K562 (cell line): ENCODE results near the gene NKAIN1. TPM values are rescaled to one million over a fixed set of nuclear protein-coding genes. Genes with fewer than 3 reads are reported as not detected.

Experiments used
- ATAC-seq: fragments of 200-7000 bp; cut with Tn5 transposase; 3 replicates; pipeline ENCODE4 v1.9.1; 2020; ENCODE audit warnings: moderate library complexity
- BruUV-seq: library from RNA; stranded (reverse); fragments of 400-500 nt; replicated peaks from 2 replicates; lab custom pipeline; 2021; lab: Mats Ljungman, UMichigan
- CTCF ChIA-PET: fragments of 300-600 bp; formaldehyde crosslinking; extraction: SDS; loops from one replicate; lab custom pipeline; 2021; ENCODE audit warnings: low intra/inter-chr PET ratio; lab: Yijun Ruan, JAX
- POLR2A ChIA-PET: fragments of 300-600, 350-650 bp; sonication (Branson Sonifier 250); formaldehyde crosslinking; extraction: SDS; loops from one replicate; lab custom pipeline; 2021; ENCODE audit warnings: antibody characterized with exemption, inconsistent platforms; lab: Yijun Ruan, JAX
- DNase-seq, 4 experiments: peaks; one replicate each; pipeline versions ENCODE4 v3.0.0 to v3.0.0-alpha.2; 2011 to 2018; ENCODE audit warnings: low spot score in 3 of 4, mixed read lengths in 3 of 4; ENCODE audit errors: extremely low read depth in 1 of 4
- FAIRE-seq: peaks from 2 replicates; lab custom pipeline; 2011; peaks lifted over from hg19 to GRCh38; lab: Jason Lieb, UNC
- H2AFZ ChIP-seq: 2 replicates; pipeline ENCODE4 v1.6.0; 2011; ENCODE audit warnings: low read depth, low read length, control low read depth, inconsistent platforms
- H3K27ac ChIP-seq: fragments of 200-600 bp; 3 replicates; pipeline ENCODE4 v1.8.0; 2011; ENCODE audit warnings: low read depth, mild to moderate bottlenecking, control low read depth, inconsistent platforms, low read length, moderate library complexity, mixed read lengths; ENCODE audit errors: extremely low read depth
- H3K27me3 ChIP-seq, 2 experiments: fragments of 300-600 bp in 1 of 2; 2 replicates in 1 of 2; 3 replicates in 1 of 2; pipeline versions ENCODE4 v1.6.0 to v1.8.0; 2011; ENCODE audit warnings: inconsistent platforms in 2 of 2, low read length in 2 of 2, mild to moderate bottlenecking in 1 of 2, mixed read lengths in 1 of 2, moderate library complexity in 1 of 2; ENCODE audit not compliant: control insufficient read depth in 2 of 2, insufficient read depth in 2 of 2
- H3K36me3 ChIP-seq: fragments of 300-600 bp; 3 replicates; pipeline ENCODE4 v1.8.0; 2011; ENCODE audit warnings: mild to moderate bottlenecking, low read length, inconsistent platforms; ENCODE audit not compliant: control insufficient read depth, insufficient read depth
- H3K4me1 ChIP-seq, 2 experiments: fragments of 200-600 bp in 1 of 2; replicated peaks in 1 of 2; 2 replicates in 1 of 2; 3 replicates in 1 of 2; pipeline versions ENCODE4 v1.5.1 to v1.8.0; 2011; ENCODE audit warnings: inconsistent platforms in 2 of 2, low read length in 2 of 2, mild to moderate bottlenecking in 1 of 2, mixed read lengths in 1 of 2, moderate library complexity in 1 of 2; ENCODE audit not compliant: control insufficient read depth in 2 of 2, insufficient read depth in 2 of 2
- H3K4me2 ChIP-seq: 2 replicates; pipeline ENCODE4 v1.6.1; 2011; ENCODE audit warnings: low read length, control low read depth, inconsistent platforms, mixed read lengths; ENCODE audit not compliant: insufficient read depth
- H3K4me3 ChIP-seq: fragments of 200-600 bp; sonication (generic), shearing (Covaris generic); 2 replicates; pipeline ENCODE4 v1.5.1; 2016; ENCODE audit warnings: control low read depth, inconsistent platforms
- H3K79me2 ChIP-seq: fragments of 200-600 bp; 3 replicates; pipeline ENCODE4 v1.8.0; 2011; ENCODE audit warnings: low read length, inconsistent platforms; ENCODE audit not compliant: control insufficient read depth, insufficient read depth
- H3K9ac ChIP-seq, 2 experiments: 2 replicates each; pipeline versions ENCODE4 v1.6.0 to v1.6.1; 2011; ENCODE audit warnings: low read depth in 2 of 2, low read length in 2 of 2, control low read depth in 1 of 2, inconsistent platforms in 1 of 2, mild to moderate bottlenecking in 1 of 2, mixed read lengths in 1 of 2; ENCODE audit not compliant: insufficient read depth in 1 of 2
- H3K9me1 ChIP-seq: one replicate; pipeline ENCODE4 v1.6.0; 2011; ENCODE audit warnings: inconsistent platforms, mild to moderate bottlenecking, low read length, moderate library complexity; ENCODE audit not compliant: control insufficient read depth, insufficient read depth
- H3K9me3 ChIP-seq: replicated peaks from 2 replicates; pipeline ENCODE4 v1.5.1; 2011; ENCODE audit warnings: low read depth, low read length, inconsistent platforms; ENCODE audit not compliant: control insufficient read depth, insufficient read depth
- H4K20me1 ChIP-seq: replicated peaks from 2 replicates; pipeline ENCODE4 v1.6.1; 2011; ENCODE audit warnings: low read length, inconsistent platforms, mixed read lengths; ENCODE audit not compliant: control insufficient read depth, insufficient read depth
- CXXC5 ChIP-seq: fragments of 250-450 bp; sonication (Bioruptor Pico); IDR thresholded peaks from 2 replicates; pipeline ENCODE4 v1.8.0; 2022; ENCODE audit warnings: inconsistent platforms, mild to moderate bottlenecking, moderate library complexity
- EP400 ChIP-seq: fragments of 450-650 bp; IDR thresholded peaks from 2 replicates; pipeline ENCODE4 v1.6.1; 2017; ENCODE audit warnings: antibody characterized with exemption, mild to moderate bottlenecking, moderate library complexity
- EZH2 ChIP-seq: IDR thresholded peaks from 2 replicates; pipeline ENCODE4 v1.6.1; 2012; ENCODE audit warnings: low read depth, mild to moderate bottlenecking, inconsistent platforms, low read length, borderline replicate concordance
- HIVEP1 ChIP-seq: fragments of 250-450 bp; sonication (Bioruptor Pico); IDR thresholded peaks from 2 replicates; pipeline ENCODE4 v1.4.0; 2020; ENCODE audit warnings: mild to moderate bottlenecking
- HMG20B ChIP-seq: fragments of 250-450 bp; sonication (Bioruptor Pico); IDR thresholded peaks from 2 replicates; pipeline ENCODE4 v1.5.0; 2021; ENCODE audit warnings: mild to moderate bottlenecking
- NCOA1 ChIP-seq: fragments of 450-650 bp; IDR thresholded peaks from 2 replicates; pipeline ENCODE4 v1.6.1; 2016; ENCODE audit warnings: low read depth
- PCBP2 ChIP-seq: fragments of 200-400 bp; formaldehyde crosslinking; IDR thresholded peaks from 2 replicates; pipeline ENCODE4 v1.6.1; 2018; ENCODE audit warnings: low read length, low read depth, mild to moderate bottlenecking, moderate library complexity; ENCODE audit not compliant: poor library complexity, severe bottlenecking
- SMAD4 ChIP-seq: fragments of 250-450 bp; sonication (Bioruptor Pico); conservative IDR thresholded peaks from 2 replicates; pipeline ENCODE4 v1.8.0; 2021; ENCODE audit warnings: inconsistent platforms, mild to moderate bottlenecking, moderate library complexity
- TAF9B ChIP-seq: fragments of 450-650 bp; IDR thresholded peaks from 2 replicates; pipeline ENCODE4 v1.6.1; 2018; ENCODE audit warnings: mild to moderate bottlenecking; ENCODE audit not compliant: partially characterized antibody
- ZNF140 ChIP-seq: fragments of 250-450 bp; sonication (Bioruptor Pico); IDR thresholded peaks from 2 replicates; pipeline ENCODE4 v1.8.0; 2021; ENCODE audit warnings: moderate library complexity, mild to moderate bottlenecking, inconsistent platforms
- WGBS: fragments of 100-300 bp; shearing (Covaris generic); methylation state at CpG from one replicate; pipeline ENCODE4 v1.1.6; 2016; ENCODE audit warnings: low coverage, mixed read lengths; ENCODE audit not compliant: insufficient coverage; ENCODE audit errors: missing lambda C conversion rate; 5-methylcytosine and 5-hydroxymethylcytosine counted together
- in situ Hi-C: fragments of 300-500 bp; cut with MboI; formaldehyde crosslinking; loops from 4 replicates; pipeline ENCODE4 v1.15.0; 2018; ENCODE audit warnings: inconsistent platforms, mixed read lengths
- intact Hi-C: fragments of 100-400 bp; cut with micrococcal nuclease; formaldehyde crosslinking; loops from 2 replicates; pipeline ENCODE4 v1.14.2; 2022
- polyA plus RNA-seq, 8 experiments: library from polyadenylated mRNA; depleted of rRNA in 4 of 8; stranded (reverse) in 5 of 8; unstranded in 3 of 8; fragments of >200 nt; fragmentation: Nextera tagmentation in 2 of 8; fragmentation: Illumina TruSeq in 1 of 8; extraction: Ambion mirVana in 2 of 8; extraction: Trizol in 1 of 8; gene quantifications; 2 replicates each; pipeline versions ENCODE4 v1.2.1 to v1.2.3, GENCODE V29; 2011 to 2014; ENCODE audit warnings: inconsistent platforms in 1 of 8, missing spikeins in 1 of 8
- total RNA-seq, 7 experiments: library from RNA; depleted of rRNA in 6 of 7; stranded (reverse); fragments of >200 nt in 6 of 7; fragmentation: Illumina TruSeq in 2 of 7; extraction: Trizol in 2 of 7; gene quantifications; 2 replicates each; pipeline versions ENCODE4 v1.2.1 to v1.2.3, GENCODE V29; 2011 to 2021; ENCODE audit warnings: low replicate concordance in 1 of 7
- TF ChIP-seq, protein P1 (sequence below): sonication (generic); formaldehyde crosslinking; IDR thresholded peaks from 2 replicates; pipeline ENCODE4 v1.8.0; 2023; ENCODE audit warnings: missing genetic modification reagents, mild to moderate bottlenecking, borderline replicate concordance

NKAIN1 gene
- total and polyA plus RNA-seq, 9 of the 15 experiments (the other 6 are each of a cell fraction or from before 2014, with no cell fraction given) = 0.03 to 0.22 (median 0.04) TPM; not detected in 3

DNA sequence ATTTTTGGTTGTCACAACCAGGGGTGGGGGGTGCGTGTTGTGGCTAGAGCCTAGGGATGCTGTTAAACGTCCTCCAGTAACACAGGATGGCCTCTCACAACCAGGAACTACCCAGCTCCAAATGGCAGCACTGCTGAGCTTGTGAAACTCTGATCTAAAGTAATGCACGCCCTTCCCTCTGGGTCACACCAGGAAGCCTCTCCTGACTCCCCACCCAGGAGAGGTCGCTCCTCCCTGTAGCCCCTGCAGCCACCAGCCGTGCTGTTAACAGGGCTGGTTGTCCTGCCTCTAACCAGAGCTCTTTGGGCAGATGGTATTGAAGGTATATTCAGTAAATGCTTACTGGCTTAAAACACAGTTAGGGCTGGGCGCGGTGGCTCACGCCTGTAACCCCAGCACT, 73.2 kb downstream of the NKAIN1 start:
- no peaks in the 10 kb centered on the region for H3K79me2 ChIP-seq
- intact Hi-C loops = no loop called here

More for the DNA sequence above, 73.2 kb downstream of the NKAIN1 start:
- Histone ChIP-seq H3K4me1 (peaks cover 28 to 33% of the 10 kb centered on the region in 2 experiments), H3K4me3 (no peak overlapping the region), H3K36me3 (no peaks in the 10 kb centered on the region), H3K9me3 (no peaks in the 10 kb centered on the region), H3K9ac (peak overlapping the region in 1 of 2 experiments; percentile 70; a peak in 2 of 4 replicates), H3K9me1 (no peaks in the 10 kb centered on the region), H3K4me2 (no peak overlapping the region), H3K27ac (no peak overlapping the region), H2AFZ (peak overlapping the region; percentile 66), H3K27me3 (no peaks in the 10 kb centered on the region), H4K20me1 (no peaks in the 10 kb centered on the region)
- ChIA-PET CTCF (no interaction called here), POLR2A (interaction anchor here (0.6 to 1.3 kb wide), 3 partner anchors 9 to 166 kb away, joined by 3 read pairs; no protein-coding TSS in a partner anchor)
- in situ Hi-C loops = no loop called here
- DNase-seq = peak in 1 of 4 experiments; percentile 13
- TF ChIP-seq TAF9B = no peak
- TF ChIP-seq HIVEP1 = no peak
- no peak for TF ChIP-seq HMG20B (CRISPR knock-in tag)
- no peak for TF ChIP-seq ZNF140 (CRISPR knock-in tag)
- no peak for TF ChIP-seq CXXC5
- no peak for TF ChIP-seq NCOA1
- no peak for TF ChIP-seq PCBP2
- TF ChIP-seq SMAD4 (CRISPR knock-in tag) = no peak
- TF ChIP-seq, protein P1, sequence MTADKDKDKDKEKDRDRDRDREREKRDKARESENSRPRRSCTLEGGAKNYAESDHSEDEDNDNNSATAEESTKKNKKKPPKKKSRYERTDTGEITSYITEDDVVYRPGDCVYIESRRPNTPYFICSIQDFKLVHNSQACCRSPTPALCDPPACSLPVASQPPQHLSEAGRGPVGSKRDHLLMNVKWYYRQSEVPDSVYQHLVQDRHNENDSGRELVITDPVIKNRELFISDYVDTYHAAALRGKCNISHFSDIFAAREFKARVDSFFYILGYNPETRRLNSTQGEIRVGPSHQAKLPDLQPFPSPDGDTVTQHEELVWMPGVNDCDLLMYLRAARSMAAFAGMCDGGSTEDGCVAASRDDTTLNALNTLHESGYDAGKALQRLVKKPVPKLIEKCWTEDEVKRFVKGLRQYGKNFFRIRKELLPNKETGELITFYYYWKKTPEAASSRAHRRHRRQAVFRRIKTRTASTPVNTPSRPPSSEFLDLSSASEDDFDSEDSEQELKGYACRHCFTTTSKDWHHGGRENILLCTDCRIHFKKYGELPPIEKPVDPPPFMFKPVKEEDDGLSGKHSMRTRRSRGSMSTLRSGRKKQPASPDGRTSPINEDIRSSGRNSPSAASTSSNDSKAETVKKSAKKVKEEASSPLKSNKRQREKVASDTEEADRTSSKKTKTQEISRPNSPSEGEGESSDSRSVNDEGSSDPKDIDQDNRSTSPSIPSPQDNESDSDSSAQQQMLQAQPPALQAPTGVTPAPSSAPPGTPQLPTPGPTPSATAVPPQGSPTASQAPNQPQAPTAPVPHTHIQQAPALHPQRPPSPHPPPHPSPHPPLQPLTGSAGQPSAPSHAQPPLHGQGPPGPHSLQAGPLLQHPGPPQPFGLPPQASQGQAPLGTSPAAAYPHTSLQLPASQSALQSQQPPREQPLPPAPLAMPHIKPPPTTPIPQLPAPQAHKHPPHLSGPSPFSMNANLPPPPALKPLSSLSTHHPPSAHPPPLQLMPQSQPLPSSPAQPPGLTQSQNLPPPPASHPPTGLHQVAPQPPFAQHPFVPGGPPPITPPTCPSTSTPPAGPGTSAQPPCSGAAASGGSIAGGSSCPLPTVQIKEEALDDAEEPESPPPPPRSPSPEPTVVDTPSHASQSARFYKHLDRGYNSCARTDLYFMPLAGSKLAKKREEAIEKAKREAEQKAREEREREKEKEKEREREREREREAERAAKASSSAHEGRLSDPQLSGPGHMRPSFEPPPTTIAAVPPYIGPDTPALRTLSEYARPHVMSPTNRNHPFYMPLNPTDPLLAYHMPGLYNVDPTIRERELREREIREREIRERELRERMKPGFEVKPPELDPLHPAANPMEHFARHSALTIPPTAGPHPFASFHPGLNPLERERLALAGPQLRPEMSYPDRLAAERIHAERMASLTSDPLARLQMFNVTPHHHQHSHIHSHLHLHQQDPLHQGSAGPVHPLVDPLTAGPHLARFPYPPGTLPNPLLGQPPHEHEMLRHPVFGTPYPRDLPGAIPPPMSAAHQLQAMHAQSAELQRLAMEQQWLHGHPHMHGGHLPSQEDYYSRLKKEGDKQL (CRISPR knock-in tag) = no peak
- TF ChIP-seq EP400 = no peak
- TF ChIP-seq EZH2 = no peak
- no TSS peak for BruUV-seq
- no peak for FAIRE-seq
- WGBS = 69% methylated on average over 8 of the region's 8 CpGs
- no peak for ATAC-seq
